WTC11 (cell line): ENCODE data around the gene SIN3A. TPM values are rescaled to one million over a fixed set of nuclear protein-coding genes. Genes with fewer than 3 reads are reported as not detected.

Experiments used
- ATAC-seq: fragments of 200-7000 bp; cut with Tn5 transposase; 2 replicates; pipeline ENCODE4 v1.10.0; 2021; ENCODE audit warnings: mild to moderate bottlenecking, moderate library complexity
- CTCF ChIA-PET: fragments of 300-600 bp; sonication (Branson Sonifier 250); formaldehyde crosslinking; loops from one replicate; lab custom pipeline; 2021; ENCODE audit warnings: antibody characterized with exemption; lab: Charles Lee
- POLR2A ChIA-PET: fragments of 350-600 bp; sonication (Branson Sonifier 250); formaldehyde crosslinking; loops from one replicate; lab custom pipeline; 2021; ENCODE audit warnings: antibody characterized with exemption; lab: Charles Lee
- DNase-seq: peaks from one replicate; pipeline ENCODE4 v3.0.0; 2021; ENCODE audit warnings: low spot score
- H3K27ac Mint-ChIP-seq: 2 replicates; pipeline ENCODE4 v1.8.0; 2021; ENCODE audit warnings: mixed read lengths
- H3K27me3 Mint-ChIP-seq: 2 replicates; pipeline ENCODE4 v1.8.0; 2021; ENCODE audit warnings: low read depth, mild to moderate bottlenecking, moderate library complexity, mixed read lengths
- H3K36me3 Mint-ChIP-seq: 2 replicates; pipeline ENCODE4 v1.8.0; 2021; ENCODE audit warnings: mixed read lengths
- H3K4me1 Mint-ChIP-seq: 2 replicates; pipeline ENCODE4 v1.8.0; 2022; ENCODE audit warnings: mixed read lengths
- H3K4me3 Mint-ChIP-seq: 2 replicates; pipeline ENCODE4 v1.8.0; 2021; ENCODE audit warnings: mild to moderate bottlenecking, moderate library complexity, mixed read lengths
- H3K9me3 Mint-ChIP-seq: 2 replicates; pipeline ENCODE4 v1.8.0; 2021; ENCODE audit warnings: mixed read lengths
- ATF1 ChIP-seq: sonication (generic); formaldehyde crosslinking; IDR thresholded peaks from 2 replicates; pipeline ENCODE4 v1.8.1; 2023; ENCODE audit warnings: mild to moderate bottlenecking, moderate library complexity, missing genetic modification reagents
- ATF2 ChIP-seq: sonication (generic); formaldehyde crosslinking; IDR thresholded peaks from 2 replicates; pipeline ENCODE4 v1.8.1; 2022; ENCODE audit warnings: low read depth, missing genetic modification reagents, borderline replicate concordance
- ATF6 ChIP-seq: sonication (generic); formaldehyde crosslinking; IDR thresholded peaks from 2 replicates; pipeline ENCODE4 v1.8.1; 2023; ENCODE audit warnings: mild to moderate bottlenecking, missing genetic modification reagents
- CREM ChIP-seq: sonication (generic); formaldehyde crosslinking; IDR thresholded peaks from 2 replicates; pipeline ENCODE4 v1.8.1; 2022; ENCODE audit warnings: mild to moderate bottlenecking, missing genetic modification reagents, moderate library complexity
- E2F4 ChIP-seq: sonication (generic); formaldehyde crosslinking; IDR thresholded peaks from 2 replicates; pipeline ENCODE4 v1.8.1; 2022; ENCODE audit warnings: low read depth, mild to moderate bottlenecking, moderate library complexity, missing genetic modification reagents, borderline replicate concordance
- E2F5 ChIP-seq: sonication (generic); formaldehyde crosslinking; IDR thresholded peaks from 2 replicates; pipeline ENCODE4 v1.8.1; 2022; ENCODE audit warnings: mild to moderate bottlenecking, moderate library complexity, missing genetic modification reagents
- ERG ChIP-seq: fragments of 250-450 bp; sonication (Bioruptor Pico); IDR thresholded peaks from 2 replicates; pipeline ENCODE4 v1.8.0; 2021; ENCODE audit warnings: mild to moderate bottlenecking
- FOXK1 ChIP-seq: sonication (generic); formaldehyde crosslinking; IDR thresholded peaks from 2 replicates; pipeline ENCODE4 v1.8.0; 2022; ENCODE audit warnings: mild to moderate bottlenecking, moderate library complexity, missing genetic modification reagents
- GRHL2 ChIP-seq: fragments of 250-450 bp; sonication (Bioruptor Pico); IDR thresholded peaks from 2 replicates; pipeline ENCODE4 v1.8.0; 2022; ENCODE audit warnings: mild to moderate bottlenecking, moderate library complexity; ENCODE audit not compliant: insufficient replicate concordance, severe bottlenecking
- KAT7 ChIP-seq: sonication (generic); formaldehyde crosslinking; IDR thresholded peaks from 2 replicates; pipeline ENCODE4 v1.8.1; 2023; ENCODE audit warnings: missing genetic modification reagents, mild to moderate bottlenecking, borderline replicate concordance
- MYBL2 ChIP-seq: sonication (generic); formaldehyde crosslinking; IDR thresholded peaks from 2 replicates; pipeline ENCODE4 v1.8.1; 2023; ENCODE audit warnings: mild to moderate bottlenecking, moderate library complexity, missing genetic modification reagents
- NR2C2 ChIP-seq: sonication (generic); formaldehyde crosslinking; IDR thresholded peaks from 2 replicates; pipeline ENCODE4 v1.8.0; 2022; ENCODE audit warnings: mild to moderate bottlenecking, missing genetic modification reagents
- PREB ChIP-seq: sonication (generic); formaldehyde crosslinking; IDR thresholded peaks from 2 replicates; pipeline ENCODE4 v1.8.1; 2022; ENCODE audit warnings: mild to moderate bottlenecking, missing genetic modification reagents, moderate library complexity, borderline replicate concordance
- RORB ChIP-seq: fragments of 250-450 bp; sonication (Bioruptor Pico); IDR thresholded peaks from 2 replicates; pipeline ENCODE4 v1.9.0; 2021; ENCODE audit warnings: mild to moderate bottlenecking
- SOX15 ChIP-seq: fragments of 250-450 bp; sonication (Bioruptor Pico); IDR thresholded peaks from 2 replicates; pipeline ENCODE4 v1.9.0; 2021; ENCODE audit warnings: mild to moderate bottlenecking
- SP1 ChIP-seq: sonication (generic); formaldehyde crosslinking; conservative IDR thresholded peaks from 2 replicates; pipeline ENCODE4 v1.8.1; 2022; ENCODE audit warnings: missing genetic modification reagents
- ZNF423 ChIP-seq: fragments of 250-450 bp; sonication (Bioruptor Pico); IDR thresholded peaks from 2 replicates; pipeline ENCODE4 v2.1.2; 2022; ENCODE audit warnings: mild to moderate bottlenecking, moderate library complexity
- ZNF425 ChIP-seq: fragments of 250-450 bp; sonication (Bioruptor Pico); conservative IDR thresholded peaks from 2 replicates; pipeline ENCODE4 v1.9.0; 2021; ENCODE audit warnings: mild to moderate bottlenecking
- total RNA-seq: library from RNA; stranded (reverse); gene quantifications from 3 replicates; pipeline ENCODE4 v1.2.3, GENCODE V29; 2021

SIN3A gene
- total RNA-seq, 1 experiment from 2014 or later: 113 TPM

GRCh38 chr15:75450307-75451201 is 936 bp downstream of the SIN3A start (continued):
- no peak for TF ChIP-seq PREB (CRISPR knock-in tag)
- no peak for TF ChIP-seq ZNF425 (CRISPR knock-in tag)
- TF ChIP-seq ATF6 (CRISPR knock-in tag): no peak
- no peak for TF ChIP-seq ZNF423 (CRISPR knock-in tag)
- TF ChIP-seq ATF1 (CRISPR knock-in tag): no peak
- TF ChIP-seq FOXK1: peak; percentile 40; the same call in 1 of the 2 replicates
- no peak for TF ChIP-seq NR2C2 (CRISPR knock-in tag)
- no peak for TF ChIP-seq E2F4
- TF ChIP-seq SP1 (CRISPR knock-in tag): peak; percentile 69
- 0 out of 2 replicates have a peak, but pooled peaks have one; percentile 23 for TF ChIP-seq MYBL2
- TF ChIP-seq CREM: no peak

- Mint-ChIP-seq H3K27me3 (no peaks in the 10 kb centered on the region), H3K4me1 (peaks cover 18% of the 10 kb centered on the region), H3K4me3 (peak overlapping the region; percentile 95), H3K36me3 (peaks cover 3% of the 10 kb centered on the region; the same call in 1 of the 2 replicates), H3K27ac (peak overlapping the region; percentile 97), H3K9me3 (no peaks in the 10 kb centered on the region)
- POLR2A ChIA-PET: interaction anchor here (0.6 to 6.0 kb wide), 3 partner anchors 15 to 190 kb away, joined by 6 to 76 read pairs (median 9); partner anchors contain the start of gene IMP3
- no peak for ATAC-seq
- CTCF ChIA-PET: interaction anchor here (0.9 to 2.6 kb wide), 3 partner anchors 61 to 237 kb away, joined by 4 to 31 read pairs (median 4); partner anchors contain the start of gene MAN2C1
- DNase-seq: no peak
- TF ChIP-seq ATF6 (CRISPR knock-in tag) (no peak), ATF2 (CRISPR knock-in tag) (no peak), ATF1 (CRISPR knock-in tag) (no peak), NR2C2 (CRISPR knock-in tag) (no peak), RORB (CRISPR knock-in tag) (no peak), SOX15 (CRISPR knock-in tag) (no peak), KAT7 (CRISPR knock-in tag) (no peak), GRHL2 (CRISPR knock-in tag) (no peak), E2F5 (CRISPR knock-in tag) (no peak), ERG (CRISPR knock-in tag) (no peak), E2F4 (no peak), FOXK1 (no peak), ZNF423 (CRISPR knock-in tag) (no peak)
Observed at GRCh38 chr15:75449585-75450306, 1.7 kb downstream of the SIN3A start.
